Frontal cortex (tissue), 4 donors: ENCODE measurements around the gene SSBP3. TPM values are rescaled to one million over a fixed set of nuclear protein-coding genes. Genes with fewer than 3 reads are reported as not detected.
A peak's percentile ranks its signal among the peaks of the same experiment; 100 is the strongest.

Experiments used
- DNase-seq, 2 donors: peaks; one replicate each; pipeline ENCODE4 v3.0.0; 2012; ENCODE audit warnings: low spot score in 2 of 2
- FAIRE-seq: peaks from 2 replicates; lab custom pipeline; 2012; peaks lifted over from hg19 to GRCh38; lab: Jason Lieb, UNC
- total RNA-seq: library from RNA; depleted of rRNA; stranded (reverse); fragments of >200 nt; gene quantifications from one replicate; pipeline ENCODE4 v1.2.3, GENCODE V29; 2014
- donor health status: control.
- donor health status: control.
- donor health status: control.

The SSBP3 gene
- total RNA-seq, 1 donor from 2014 or later = 39.1 TPM

- FAIRE-seq (no peak), DNase-seq (peak in 1 of 2 donors; percentile 54)
Observed at GRCh38 chr1:54260810-54261209, 145.4 kb downstream of the SSBP3 start.

GRCh38 chr1:54259546-54260140 is 146.6 kb downstream of the SSBP3 start:
- DNase-seq (no peak), FAIRE-seq (no peak)

DNA sequence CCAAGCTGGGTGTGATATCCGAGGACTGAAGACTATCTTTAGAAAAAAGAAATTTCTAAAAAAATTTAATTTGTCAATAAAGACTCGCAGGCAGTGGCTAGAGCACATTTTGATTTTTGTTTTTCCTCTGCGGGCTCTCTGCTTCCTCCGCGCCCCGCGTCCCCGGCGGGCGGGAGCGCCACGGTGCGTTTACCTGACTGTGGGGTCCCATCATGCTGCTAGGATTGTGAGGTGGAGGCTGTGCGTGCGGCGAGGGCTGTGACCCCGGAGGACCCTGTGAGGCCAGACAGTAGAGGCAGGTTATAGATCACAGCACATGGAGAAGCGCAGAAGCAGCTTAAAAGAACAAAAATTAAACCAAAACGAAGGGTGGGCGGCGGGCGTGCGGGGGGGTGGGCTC is 148.3 kb downstream of the SSBP3 start:
- DNase-seq (no peak), FAIRE-seq (no peak)

DNA sequence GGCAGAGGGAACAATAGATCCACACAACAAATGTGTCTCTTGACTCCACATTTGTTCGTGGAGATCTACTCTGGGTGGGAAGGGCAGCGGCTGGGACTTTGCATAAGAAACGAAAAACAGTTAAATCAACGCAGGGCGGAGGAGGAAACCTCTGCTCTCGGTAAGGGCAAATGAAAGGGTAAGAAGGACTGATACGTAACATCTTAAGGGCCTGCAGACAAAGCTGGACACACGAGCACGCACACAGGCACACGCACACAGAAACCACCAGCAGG is 148.9 kb downstream of the SSBP3 start:
- DNase-seq = no peak
- no peak for FAIRE-seq

DNA sequence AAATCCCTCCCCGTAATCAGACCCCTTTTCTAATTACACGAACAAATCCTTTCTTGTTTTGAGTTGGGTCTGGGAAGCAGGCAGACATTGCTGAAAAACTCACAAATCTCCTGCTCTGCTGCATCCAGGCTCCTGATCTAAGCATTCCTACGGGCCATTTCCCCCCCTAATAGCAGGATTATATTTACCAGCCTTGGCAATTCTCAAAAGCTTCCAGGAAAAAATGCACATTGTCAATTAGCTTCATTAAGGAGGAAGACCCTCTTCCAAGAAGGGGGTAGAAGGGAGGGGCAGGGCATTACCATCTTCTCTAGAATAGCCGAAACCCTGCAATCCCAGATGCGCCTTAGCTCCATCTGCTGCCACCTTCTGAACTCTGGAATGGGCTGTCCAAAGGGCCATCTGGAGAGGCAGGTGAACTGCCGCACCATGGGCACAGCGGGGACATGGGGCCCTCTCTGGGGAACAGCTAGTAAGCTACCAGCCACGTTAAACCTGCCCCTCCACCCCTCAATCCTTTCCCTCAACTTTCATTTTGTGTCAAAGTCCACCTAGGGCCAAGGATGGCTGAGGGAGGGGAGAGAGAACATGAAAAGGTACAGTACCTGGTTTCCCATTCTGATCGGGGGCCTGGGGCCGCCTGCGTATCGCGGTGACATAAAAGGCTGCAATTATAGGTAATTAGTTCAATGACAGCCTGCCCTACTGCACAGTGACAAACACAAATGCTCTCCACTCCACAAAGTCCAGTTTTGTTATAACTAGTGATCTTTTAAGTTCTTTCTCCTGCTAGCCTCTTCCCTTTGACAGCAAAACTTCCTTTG is 149.5 kb downstream of the SSBP3 start:
- FAIRE-seq (no peak), DNase-seq (no peak)

- FAIRE-seq = no peak
- no peak for DNase-seq
Observed at GRCh38 chr1:54255026-54255702, 151.0 kb downstream of the SSBP3 start.

DNA sequence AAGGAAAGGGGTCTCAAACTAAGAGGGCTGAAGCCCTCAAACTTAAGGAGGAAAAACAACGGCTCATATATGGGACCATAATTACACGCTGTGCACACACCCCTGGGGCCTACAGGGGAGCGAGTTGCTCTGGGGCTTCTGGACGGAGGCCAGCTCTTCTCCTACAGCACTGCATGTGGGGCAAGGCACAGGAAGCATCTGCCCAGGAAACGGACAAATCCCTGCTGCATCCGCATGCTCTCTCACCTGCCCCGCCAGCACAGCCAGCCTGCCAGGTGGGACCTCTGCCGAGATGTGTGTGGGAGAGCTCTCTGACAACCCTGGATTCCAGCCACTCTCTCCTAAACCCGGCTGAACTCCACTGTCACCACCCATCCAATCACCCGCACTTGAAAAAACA is 152.1 kb downstream of the SSBP3 start:
- no peak for FAIRE-seq

DNA sequence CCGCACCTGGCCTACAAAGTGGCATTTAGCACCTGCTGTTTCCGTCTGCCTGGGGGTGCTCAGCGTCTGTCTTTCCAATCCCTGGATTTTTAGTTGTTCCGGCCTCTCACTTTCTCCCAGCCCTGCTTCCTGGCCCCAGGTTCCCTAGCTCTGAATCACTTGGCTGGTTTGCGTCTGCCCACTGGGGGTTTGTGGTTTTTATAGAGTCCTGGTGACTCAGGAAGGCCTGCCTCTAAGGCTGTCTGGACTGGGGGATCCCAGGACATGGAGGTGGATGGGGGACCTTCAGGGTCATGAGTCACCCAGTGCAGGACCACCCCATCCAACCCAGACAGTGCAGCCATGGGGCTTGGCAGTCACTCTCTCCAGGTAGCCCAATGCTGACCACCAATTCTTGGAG is 152.7 kb downstream of the SSBP3 start:
- FAIRE-seq = no peak

More for the DNA sequence above, 152.1 kb downstream of the SSBP3 start:
- no peak for DNase-seq

DNA sequence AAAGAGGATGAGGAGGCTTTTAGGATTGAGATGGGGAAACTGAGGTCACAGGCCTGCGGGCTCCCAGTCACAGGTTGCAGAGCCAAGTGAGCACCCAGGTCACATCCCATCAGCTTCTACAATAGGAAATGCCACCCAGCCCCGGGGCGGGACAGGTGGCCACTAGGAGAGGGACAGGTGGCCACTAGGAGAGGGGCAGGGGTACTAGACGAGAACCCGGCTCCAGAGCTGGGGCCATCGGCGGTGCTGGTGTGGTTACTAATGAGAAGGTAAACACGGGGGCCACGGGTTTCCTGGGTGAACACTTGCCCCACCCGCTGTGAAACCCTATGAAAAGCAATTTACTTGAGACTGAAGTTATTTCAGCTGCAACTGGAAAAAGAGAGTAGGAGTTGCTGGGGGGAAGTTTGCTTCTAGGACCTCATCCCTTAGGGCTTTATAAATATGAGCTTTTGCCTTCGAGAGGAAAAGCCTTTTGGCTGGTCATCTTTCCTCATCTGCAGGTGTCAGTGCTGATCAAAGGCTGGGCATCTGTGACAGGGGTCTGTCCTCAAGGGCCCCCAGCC is 153.7 kb downstream of the SSBP3 start:
- no peak for DNase-seq
- no peak for FAIRE-seq

More for the DNA sequence above, 152.7 kb downstream of the SSBP3 start:
- DNase-seq = no peak

- FAIRE-seq (no peak), DNase-seq (no peak)
Observed at GRCh38 chr1:54250670-54251069, 155.5 kb downstream of the SSBP3 start.

GRCh38 chr1:54249819-54250435 is 156.3 kb downstream of the SSBP3 start:
- DNase-seq = no peak
- FAIRE-seq = no peak

- DNase-seq (no peak), FAIRE-seq (no peak)
Observed at GRCh38 chr1:54248966-54249365, 157.2 kb downstream of the SSBP3 start.

DNA sequence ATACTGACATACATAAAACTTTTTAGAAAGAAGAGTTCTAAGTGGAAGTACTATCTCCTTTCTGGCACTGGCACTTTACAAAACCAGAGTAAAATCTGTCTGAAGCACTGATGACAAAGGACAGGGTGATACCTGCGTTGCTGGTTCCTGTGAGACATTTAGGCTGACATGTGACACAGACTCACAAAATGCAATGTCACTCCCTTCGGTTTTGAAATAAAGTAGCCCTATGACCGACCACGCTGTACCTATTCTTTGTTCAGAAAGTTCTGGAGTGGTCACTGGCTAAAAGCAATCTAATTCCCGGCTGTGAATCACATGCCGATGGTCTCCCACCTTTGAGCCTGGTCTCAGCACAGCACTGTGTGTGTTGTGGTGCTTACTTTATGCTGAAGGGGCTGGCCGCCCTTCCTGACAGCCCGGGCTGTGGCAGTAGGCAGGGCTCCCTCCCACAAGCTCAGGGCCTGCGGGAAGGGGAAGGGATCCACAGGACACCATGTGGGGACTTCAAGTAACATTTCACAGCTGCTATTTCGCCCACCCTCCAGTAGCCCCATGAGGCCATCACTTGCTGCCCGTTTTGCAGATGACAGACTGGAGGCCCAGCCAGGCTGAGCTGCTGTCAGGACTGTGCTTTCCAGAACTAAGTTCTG is 158.2 kb downstream of the SSBP3 start:
- DNase-seq = no peak
- FAIRE-seq = no peak

DNA sequence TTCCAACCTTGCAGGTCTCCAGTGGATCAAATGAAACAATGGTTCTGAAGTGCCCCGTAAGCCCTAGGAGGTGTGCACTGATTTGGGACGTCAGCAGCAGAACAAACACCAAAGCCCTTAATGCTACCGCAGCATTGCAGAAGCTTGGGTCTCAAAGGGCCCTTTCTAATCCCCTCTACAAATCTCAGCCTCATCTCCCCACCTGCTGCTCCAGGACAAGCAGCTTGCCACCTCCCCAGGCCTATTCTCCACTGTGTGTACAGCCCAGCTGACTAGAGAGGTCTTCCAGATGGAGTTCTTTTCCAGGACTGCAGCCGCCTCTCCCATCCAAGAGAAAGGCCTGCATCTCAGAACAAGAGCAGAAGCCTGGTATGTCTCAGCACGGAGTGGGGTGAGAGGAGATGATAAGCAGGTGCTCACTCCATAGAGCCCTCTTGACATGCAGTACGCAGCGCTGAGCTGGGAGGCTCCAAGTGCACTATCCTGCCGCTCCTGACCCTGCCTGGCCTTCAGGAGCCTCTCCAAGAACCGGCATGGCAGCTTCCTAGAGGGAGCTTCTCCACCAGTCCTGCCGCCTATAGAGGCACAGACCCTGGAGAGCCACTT is 160.0 kb downstream of the SSBP3 start:
- FAIRE-seq = no peak
- no peak for DNase-seq

- DNase-seq = no peak
- FAIRE-seq = no peak
Observed at GRCh38 chr1:54245501-54245900, 160.7 kb downstream of the SSBP3 start.

DNA sequence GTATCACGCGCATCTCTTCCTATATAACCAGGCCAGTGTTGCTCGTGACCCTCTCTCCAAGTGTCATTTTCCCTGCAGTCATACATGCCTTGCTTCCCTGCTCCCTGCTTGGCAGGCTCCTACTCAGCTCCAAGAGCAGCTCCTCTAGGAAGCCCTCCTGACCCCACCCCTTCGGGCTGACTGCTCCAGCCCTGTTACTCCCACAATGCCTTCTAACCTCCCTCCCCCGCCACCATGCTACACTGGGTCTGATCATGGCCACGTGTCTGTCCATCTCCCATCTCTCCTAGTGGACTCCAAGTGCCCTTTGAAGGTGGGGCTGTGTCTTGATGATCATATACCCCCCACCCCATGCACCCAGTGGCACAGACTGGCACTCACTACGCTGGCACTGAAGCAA is 161.5 kb downstream of the SSBP3 start:
- FAIRE-seq (no peak), DNase-seq (no peak)

DNA sequence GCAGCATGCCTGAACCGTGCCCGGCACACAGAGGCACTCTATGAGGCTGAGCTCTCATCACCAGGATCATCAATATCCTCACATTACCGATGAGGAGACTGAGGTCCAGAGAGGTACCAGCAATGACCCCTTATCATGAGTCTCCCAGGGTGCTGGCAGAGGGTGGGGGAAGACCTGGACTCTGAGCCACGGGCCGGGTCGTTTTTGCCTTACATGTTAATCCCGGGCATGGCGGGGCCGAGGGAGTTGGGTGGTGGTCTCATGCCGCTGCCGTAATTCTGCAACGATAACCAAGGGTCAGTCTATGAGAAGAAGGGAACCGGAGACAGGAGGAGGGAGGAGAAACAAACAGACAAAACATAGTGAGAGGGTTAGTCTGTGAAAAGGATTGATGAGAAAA is 163.2 kb downstream of the SSBP3 start:
- DNase-seq (no peak), FAIRE-seq (no peak)

GRCh38 chr1:54241364-54241763 is 164.8 kb downstream of the SSBP3 start:
- FAIRE-seq (no peak), DNase-seq (no peak)

- DNase-seq (no peak), FAIRE-seq (no peak)
Observed at GRCh38 chr1:54240741-54241335, 165.4 kb downstream of the SSBP3 start.
